K562 (cell line): ENCODE results near the gene PRKAR2B. TPM values are rescaled to one million over a fixed set of nuclear protein-coding genes. Genes with fewer than 3 reads are reported as not detected.
A peak's percentile ranks its signal among the peaks of the same experiment; 100 is the strongest.

Experiments used
- ADNP ChIP-seq: fragments of 200-800 bp; sonication (Bioruptor generic); IDR thresholded peaks from 2 replicates; pipeline ENCODE4 v1.6.1; 2016; ENCODE audit warnings: missing genetic modification characterization, missing compliant biosample characterization
- ARHGAP35 ChIP-seq: fragments of 450-650 bp; IDR thresholded peaks from 2 replicates; pipeline ENCODE4 v1.6.1; 2018; ENCODE audit not compliant: partially characterized antibody
- ASH1L ChIP-seq: fragments of 450-650 bp; IDR thresholded peaks from 2 replicates; pipeline ENCODE4 v1.6.1; 2018; ENCODE audit warnings: borderline replicate concordance, mild to moderate bottlenecking, low read depth; ENCODE audit not compliant: partially characterized antibody
- ATF1 ChIP-seq, 2 experiments: fragments of 450-650 bp in 1 of 2; IDR thresholded peaks; 2 replicates each; pipeline ENCODE4 v1.6.1; 2016; ENCODE audit warnings: missing compliant biosample characterization in 1 of 2, missing genetic modification characterization in 1 of 2
- BCOR ChIP-seq: fragments of 450-650 bp; IDR thresholded peaks from 2 replicates; pipeline ENCODE4 v1.6.1; 2016
- CBFA2T2 ChIP-seq: fragments of 450-650 bp; conservative IDR thresholded peaks from 2 replicates; pipeline ENCODE4 v1.6.1; 2017; ENCODE audit warnings: mild to moderate bottlenecking
- CBX1 ChIP-seq: sonication (generic); IDR thresholded peaks from 2 replicates; pipeline ENCODE4 v1.6.1; 2016; ENCODE audit warnings: antibody characterized with exemption, low read depth, mild to moderate bottlenecking
- CCNT2 ChIP-seq: IDR thresholded peaks from 2 replicates; pipeline ENCODE4 v1.6.1; 2011; ENCODE audit warnings: borderline replicate concordance, low read depth, mild to moderate bottlenecking, moderate library complexity, mixed read lengths, low read length; ENCODE audit not compliant: insufficient read length; ENCODE audit errors: extremely low read depth
- CHD1 ChIP-seq: fragments of 200-600 bp; sonication (generic); IDR thresholded peaks from one replicate; pipeline ENCODE4 v1.6.1; 2012; ENCODE audit warnings: mild to moderate bottlenecking, moderate library complexity, low read length, inconsistent platforms
- FOXM1 ChIP-seq, 2 experiments: fragments of 450-650 bp in 1 of 2; sonication (generic) in 1 of 2; formaldehyde crosslinking in 1 of 2; IDR thresholded peaks; 2 replicates each; pipeline versions ENCODE4 v1.6.1 to v1.9.0; 2017 to 2022; ENCODE audit warnings: low read depth in 2 of 2, mild to moderate bottlenecking in 2 of 2, missing genetic modification reagents in 1 of 2, moderate library complexity in 1 of 2
- HDAC1 ChIP-seq, 2 experiments: fragments of 450-650 bp; IDR thresholded peaks; 2 replicates each; pipeline ENCODE4 v1.6.1; 2016 to 2017; ENCODE audit warnings: inconsistent platforms in 1 of 2, mild to moderate bottlenecking in 1 of 2, moderate library complexity in 1 of 2
- HDAC8 ChIP-seq: fragments of 450-650 bp; IDR thresholded peaks from 2 replicates; pipeline ENCODE4 v1.6.1; 2016; ENCODE audit warnings: mild to moderate bottlenecking, missing genetic modification characterization, moderate library complexity, missing compliant biosample characterization
- KLF10 ChIP-seq: fragments of 250-450 bp; sonication (Bioruptor Pico); IDR thresholded peaks from 2 replicates; pipeline ENCODE4 v1.6.1; 2021; ENCODE audit warnings: matching md5 sums
- PRMT5 ChIP-seq: sonication (generic); formaldehyde crosslinking; IDR thresholded peaks from 2 replicates; pipeline ENCODE4 v1.5.0; 2020; ENCODE audit warnings: missing genetic modification reagents
- SMARCA4 ChIP-seq: fragments of 450-650 bp; IDR thresholded peaks from 2 replicates; pipeline ENCODE4 v1.6.1; 2016
- SMARCA5 ChIP-seq: fragments of 450-650 bp; IDR thresholded peaks from 2 replicates; pipeline ENCODE4 v1.6.1; 2016
- SRSF9 ChIP-seq: fragments of 200-400 bp; formaldehyde crosslinking; IDR thresholded peaks from 2 replicates; pipeline ENCODE4 v1.6.1; 2017; ENCODE audit warnings: low read depth, low read length, borderline replicate concordance
- TCF7 ChIP-seq: sonication (generic); IDR thresholded peaks from 2 replicates; pipeline ENCODE4 v1.6.1; 2016; ENCODE audit warnings: antibody characterized with exemption, borderline replicate concordance
- TEAD2 ChIP-seq: fragments of 450-650 bp; IDR thresholded peaks from 2 replicates; pipeline ENCODE4 v1.6.1; 2016; ENCODE audit warnings: missing genetic modification characterization, control low read depth, missing compliant biosample characterization
- ZNF121 ChIP-seq: sonication (generic); formaldehyde crosslinking; conservative IDR thresholded peaks from 2 replicates; pipeline ENCODE4 v1.8.0; 2022; ENCODE audit warnings: missing genetic modification reagents
- ZNF212 ChIP-seq: fragments of 450-650 bp; formaldehyde crosslinking; IDR thresholded peaks from 2 replicates; pipeline ENCODE4 v1.4.0; 2020; ENCODE audit warnings: mild to moderate bottlenecking
- ZNF232 ChIP-seq: sonication (generic); formaldehyde crosslinking; IDR thresholded peaks from 2 replicates; pipeline ENCODE4 v1.8.0; 2022; ENCODE audit warnings: mild to moderate bottlenecking, missing genetic modification reagents
- ZNF282 ChIP-seq: sonication (generic); formaldehyde crosslinking; IDR thresholded peaks from 2 replicates; pipeline ENCODE4 v1.8.1; 2023; ENCODE audit warnings: missing genetic modification reagents
- ZNF384 ChIP-seq: IDR thresholded peaks from 2 replicates; pipeline ENCODE4 v1.6.1; 2012; ENCODE audit warnings: low read depth, low read length, improper control_type of control experiment
- ZNF551 ChIP-seq: fragments of 250-450 bp; sonication (Bioruptor Pico); IDR thresholded peaks from 2 replicates; pipeline ENCODE4 v1.5.0; 2021; ENCODE audit warnings: mild to moderate bottlenecking, moderate library complexity
- ZNF696 ChIP-seq: fragments of 250-450 bp; sonication (Bioruptor Pico); conservative IDR thresholded peaks from 2 replicates; pipeline ENCODE4 v1.4.0; 2020; ENCODE audit warnings: mild to moderate bottlenecking, moderate library complexity
- ZNF766 ChIP-seq: fragments of 200-800 bp; sonication (Bioruptor generic); conservative IDR thresholded peaks from 2 replicates; pipeline ENCODE4 v1.6.1; 2016; ENCODE audit warnings: missing genetic modification characterization, missing compliant biosample characterization
- ZNF77 ChIP-seq: fragments of 250-450 bp; sonication (Bioruptor Pico); IDR thresholded peaks from 2 replicates; pipeline ENCODE4 v1.5.0; 2020
- polyA plus RNA-seq, 8 experiments: library from polyadenylated mRNA; depleted of rRNA in 4 of 8; stranded (reverse) in 5 of 8; unstranded in 3 of 8; fragments of >200 nt; fragmentation: Nextera tagmentation in 2 of 8; fragmentation: Illumina TruSeq in 1 of 8; extraction: Ambion mirVana in 2 of 8; extraction: Trizol in 1 of 8; gene quantifications; 2 replicates each; pipeline versions ENCODE4 v1.2.1 to v1.2.3, GENCODE V29; 2011 to 2014; ENCODE audit warnings: inconsistent platforms in 1 of 8, missing spikeins in 1 of 8
- total RNA-seq, 7 experiments: library from RNA; depleted of rRNA in 6 of 7; stranded (reverse); fragments of >200 nt in 6 of 7; fragmentation: Illumina TruSeq in 2 of 7; extraction: Trizol in 2 of 7; gene quantifications; 2 replicates each; pipeline versions ENCODE4 v1.2.1 to v1.2.3, GENCODE V29; 2011 to 2021; ENCODE audit warnings: low replicate concordance in 1 of 7
- TF ChIP-seq, protein P1 (sequence below), 3 experiments: IDR thresholded peaks in 2 of 3; conservative IDR thresholded peaks in 1 of 3; 2 replicates each; pipeline ENCODE4 v1.5.1; 2011 to 2012; ENCODE audit warnings: low read length in 3 of 3, mild to moderate bottlenecking in 3 of 3, control low read depth in 2 of 3, improper control_type of control experiment in 1 of 3, inconsistent platforms in 1 of 3, low read depth in 1 of 3, mixed read lengths in 1 of 3, moderate library complexity in 1 of 3; ENCODE audit not compliant: insufficient read depth in 2 of 3
- TF ChIP-seq, protein P2 (sequence below), 2 experiments: IDR thresholded peaks; 2 replicates each; pipeline ENCODE4 v1.6.1; 2011; ENCODE audit warnings: borderline replicate concordance in 1 of 2, control low read depth in 1 of 2, low read depth in 1 of 2, low read length in 1 of 2, mild to moderate bottlenecking in 1 of 2, mixed read lengths in 1 of 2, moderate library complexity in 1 of 2; ENCODE audit not compliant: insufficient read depth in 1 of 2, insufficient read length in 1 of 2, poor library complexity in 1 of 2, severe bottlenecking in 1 of 2; ENCODE audit errors: extremely low read depth in 1 of 2

PRKAR2B gene
- total and polyA plus RNA-seq, 9 of the 15 experiments (the other 6 are each of a cell fraction or from before 2014, with no cell fraction given), result 59.0 to 173 (median 129) TPM

DNA sequence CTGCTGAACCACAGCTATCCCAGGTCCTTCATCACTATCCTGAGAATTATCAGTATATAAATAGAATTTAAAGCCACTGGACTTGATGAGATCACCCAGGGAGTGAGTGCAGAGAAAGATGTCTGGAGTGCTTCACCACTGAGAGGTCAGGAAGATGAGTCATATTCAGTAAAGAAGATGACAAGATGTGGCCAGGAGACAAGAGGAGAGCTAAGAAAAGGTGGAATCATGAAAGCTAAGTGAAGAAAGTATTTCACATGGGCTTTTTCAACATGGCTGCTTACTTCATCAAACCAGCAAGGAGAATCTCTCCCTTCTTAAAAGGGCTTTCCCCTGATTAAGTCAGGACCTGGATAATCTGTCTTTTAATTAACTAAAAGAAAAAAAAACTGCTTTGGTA is 9.1 kb upstream of the PRKAR2B start (continued):
- no peak for TF ChIP-seq TEAD2
- TF ChIP-seq ZNF551 (CRISPR knock-in tag), result no peak
- TF ChIP-seq ARHGAP35, result no peak
- TF ChIP-seq BCOR, result peak; percentile 48; the same call in 1 of the 2 replicates
- TF ChIP-seq HDAC8 (tag), result no peak
- no peak for TF ChIP-seq ADNP
- peak; percentile 58; the same call in 1 of the 2 replicates for TF ChIP-seq TCF7
- peak; percentile 67 for TF ChIP-seq CCNT2
- TF ChIP-seq CHD1, result no peak
- peak; percentile 82 for TF ChIP-seq CBFA2T2
- TF ChIP-seq ZNF696 (CRISPR knock-in tag), result no peak
- TF ChIP-seq ZNF282 (CRISPR knock-in tag), result no peak
- TF ChIP-seq HDAC1 (IDR thresholded peaks at IDR 0.05), result peak; percentile 60 to 88; a peak in 2 of 4 replicates
- no peak for TF ChIP-seq ATF1 (CRISPR knock-in tag; IDR thresholded peaks at IDR 0.05)
- 0 out of 2 replicates have a peak, but pooled peaks have one; percentile 6 for TF ChIP-seq ATF1 (tag; IDR thresholded peaks at IDR 0.05)
- TF ChIP-seq KLF10 (CRISPR knock-in tag), result no peak
- peak; percentile 99 for TF ChIP-seq SMARCA4
- no peak for TF ChIP-seq PRMT5 (CRISPR knock-in tag)
- TF ChIP-seq, protein P1, sequence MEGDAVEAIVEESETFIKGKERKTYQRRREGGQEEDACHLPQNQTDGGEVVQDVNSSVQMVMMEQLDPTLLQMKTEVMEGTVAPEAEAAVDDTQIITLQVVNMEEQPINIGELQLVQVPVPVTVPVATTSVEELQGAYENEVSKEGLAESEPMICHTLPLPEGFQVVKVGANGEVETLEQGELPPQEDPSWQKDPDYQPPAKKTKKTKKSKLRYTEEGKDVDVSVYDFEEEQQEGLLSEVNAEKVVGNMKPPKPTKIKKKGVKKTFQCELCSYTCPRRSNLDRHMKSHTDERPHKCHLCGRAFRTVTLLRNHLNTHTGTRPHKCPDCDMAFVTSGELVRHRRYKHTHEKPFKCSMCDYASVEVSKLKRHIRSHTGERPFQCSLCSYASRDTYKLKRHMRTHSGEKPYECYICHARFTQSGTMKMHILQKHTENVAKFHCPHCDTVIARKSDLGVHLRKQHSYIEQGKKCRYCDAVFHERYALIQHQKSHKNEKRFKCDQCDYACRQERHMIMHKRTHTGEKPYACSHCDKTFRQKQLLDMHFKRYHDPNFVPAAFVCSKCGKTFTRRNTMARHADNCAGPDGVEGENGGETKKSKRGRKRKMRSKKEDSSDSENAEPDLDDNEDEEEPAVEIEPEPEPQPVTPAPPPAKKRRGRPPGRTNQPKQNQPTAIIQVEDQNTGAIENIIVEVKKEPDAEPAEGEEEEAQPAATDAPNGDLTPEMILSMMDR (IDR thresholded peaks at IDR 0.05 in 2 of 3, conservative IDR thresholded peaks at IDR 0.05 in 1 of 3; ENCODE audit: insufficient read depth in 2 of 3, low read depth in 1 of 3, low read length in 3 of 3), result no peak
- no peak for TF ChIP-seq ZNF212 (CRISPR knock-in tag)
- TF ChIP-seq ZNF232, result no peak
- no peak for TF ChIP-seq ZNF77
- no peak for TF ChIP-seq SRSF9
- no peak for TF ChIP-seq SMARCA5
- TF ChIP-seq ASH1L, result no peak
- TF ChIP-seq ZNF121, result no peak
- TF ChIP-seq, protein P2, sequence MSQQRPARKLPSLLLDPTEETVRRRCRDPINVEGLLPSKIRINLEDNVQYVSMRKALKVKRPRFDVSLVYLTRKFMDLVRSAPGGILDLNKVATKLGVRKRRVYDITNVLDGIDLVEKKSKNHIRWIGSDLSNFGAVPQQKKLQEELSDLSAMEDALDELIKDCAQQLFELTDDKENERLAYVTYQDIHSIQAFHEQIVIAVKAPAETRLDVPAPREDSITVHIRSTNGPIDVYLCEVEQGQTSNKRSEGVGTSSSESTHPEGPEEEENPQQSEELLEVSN (IDR thresholded peaks at IDR 0.05; ENCODE audit: borderline replicate concordance in 1 of 2, extremely low read depth in 1 of 2, insufficient read depth in 1 of 2, insufficient read length in 1 of 2, low read depth in 1 of 2, low read length in 1 of 2, poor library complexity in 1 of 2, severe bottlenecking in 1 of 2), result no peak
- TF ChIP-seq ZNF384, result peak; percentile 18
- TF ChIP-seq ZNF766 (CRISPR knock-in tag), result peak; percentile 54; the same call in 1 of the 2 replicates
- TF ChIP-seq FOXM1 (IDR thresholded peaks at IDR 0.05; ENCODE audit: low read depth), result peak; percentile 59; the same call in 1 of the 2 replicates
- no peak for TF ChIP-seq FOXM1 (CRISPR knock-in tag; IDR thresholded peaks at IDR 0.05; ENCODE audit: low read depth)
- no peak for TF ChIP-seq CBX1
